ENCODE measurements around the gene ZNF521.

The ZNF521 gene

DNA sequence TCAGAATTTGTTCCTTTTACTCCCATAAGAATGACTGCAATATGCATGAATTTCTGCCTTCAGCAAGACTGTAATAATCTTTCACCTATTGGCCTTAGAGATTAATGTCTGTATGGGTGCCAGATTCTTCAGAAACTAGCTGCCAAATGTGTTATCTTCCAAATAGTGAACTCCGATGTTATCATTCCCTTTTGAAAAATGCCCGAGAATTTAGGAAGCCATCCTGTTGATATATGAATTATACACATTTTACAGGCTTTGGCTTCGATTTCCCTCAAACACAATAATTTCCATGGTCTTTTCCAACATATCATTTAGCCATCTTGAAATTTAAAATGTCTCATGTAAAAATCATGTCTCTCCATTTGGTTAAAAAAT lies 101.5 kb downstream of the ZNF521 start:
- no peak for DNase-seq (ENCODE audit: low read depth in 2 of 2)

DNA sequence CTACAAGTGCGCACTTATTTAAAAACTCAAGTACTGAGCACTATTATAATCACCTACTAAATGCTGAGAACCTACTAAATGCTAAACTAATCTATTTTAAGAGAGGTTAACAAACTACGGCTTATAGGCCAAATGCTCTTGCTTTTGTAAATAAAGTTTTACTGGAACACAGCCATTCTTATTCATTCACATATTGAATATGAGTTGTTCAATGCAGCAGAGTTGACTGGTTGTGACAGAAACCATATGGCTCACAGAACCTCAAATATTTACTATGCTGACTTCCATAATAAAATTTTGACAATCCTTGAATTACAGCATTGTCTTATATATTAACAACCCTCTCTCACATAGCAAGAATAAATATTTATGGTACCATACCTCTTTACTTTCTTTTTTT lies 103.2 kb downstream of the ZNF521 start:
- DNase-seq (ENCODE audit: low read depth in 2 of 2): no peak

DNA sequence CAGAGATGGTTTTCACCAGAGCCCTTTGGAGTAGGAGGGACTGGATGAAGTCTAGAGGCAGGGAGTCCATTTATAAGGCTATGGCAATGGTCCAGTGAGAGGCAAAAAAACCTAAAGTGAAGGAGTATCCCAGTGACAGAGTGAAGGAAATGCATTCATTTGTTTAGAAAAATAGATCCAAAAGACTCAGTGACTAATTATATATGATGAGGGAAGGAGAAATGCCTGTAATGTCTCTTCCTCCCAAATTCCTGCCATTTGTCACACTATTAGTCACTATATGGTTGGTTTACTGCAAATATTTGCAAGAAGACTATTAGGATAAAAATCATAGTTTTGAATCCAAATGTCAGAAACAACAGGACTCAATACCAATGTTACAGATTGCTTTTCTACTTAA lies 104.2 kb downstream of the ZNF521 start:
- DNase-seq (ENCODE audit: low read depth in 2 of 2): no peak

DNA sequence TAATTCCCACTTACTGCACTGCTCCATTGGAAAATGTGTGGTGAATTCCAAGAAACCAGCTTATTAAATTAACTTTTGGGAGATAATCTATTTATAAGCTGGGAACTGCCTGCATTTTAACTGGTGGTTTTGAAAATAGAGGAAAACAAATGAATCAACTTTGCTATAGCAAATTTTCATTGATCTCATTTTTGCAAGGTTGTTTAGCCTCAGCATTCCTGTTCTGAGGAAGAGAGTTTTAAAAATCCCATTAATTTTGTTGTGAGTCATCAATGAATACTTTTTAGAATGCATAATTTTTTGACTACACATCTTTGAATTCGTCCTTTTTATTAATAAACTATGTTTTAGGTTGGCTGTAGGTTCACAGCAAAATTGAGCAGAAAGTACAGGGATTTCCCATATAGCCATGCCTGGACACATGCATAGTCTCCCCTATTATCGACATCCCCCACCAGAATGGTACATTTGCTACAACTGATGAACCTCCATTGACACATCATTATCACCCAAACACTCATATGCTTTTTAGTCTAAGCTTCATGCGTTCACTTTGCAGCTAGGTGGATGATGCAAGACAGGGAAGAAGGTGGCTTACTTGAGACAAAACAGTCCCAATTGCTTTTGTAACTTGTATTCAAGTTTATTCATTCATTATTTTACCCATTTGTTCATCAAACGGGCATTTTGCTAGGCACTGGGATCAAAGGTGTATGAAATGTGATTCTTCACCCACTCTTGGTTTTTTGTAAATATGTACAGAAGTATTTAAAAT lies 106.9 kb downstream of the ZNF521 start:
- no peak for DNase-seq (ENCODE audit: low read depth in 2 of 2)

DNA sequence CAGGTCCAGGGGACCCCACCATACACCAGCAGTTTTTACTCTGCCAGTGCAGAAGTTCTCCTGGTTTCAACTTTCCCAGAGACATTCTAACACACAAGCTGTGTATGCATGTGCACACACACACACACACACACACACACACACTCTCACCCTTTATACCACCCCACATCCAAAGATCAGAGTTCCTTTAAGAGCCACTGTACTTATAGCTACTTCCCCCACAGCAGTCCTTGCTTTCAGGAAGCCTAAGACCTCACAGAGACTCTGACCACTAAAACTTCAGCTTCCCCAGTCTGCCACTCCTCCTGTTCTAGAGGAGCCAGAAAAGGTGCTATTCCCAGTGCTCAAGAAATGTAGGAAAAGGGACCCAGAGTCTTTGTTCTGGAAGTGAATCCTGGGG lies 107.8 kb downstream of the ZNF521 start:
- DNase-seq (ENCODE audit: low read depth in 2 of 2): no peak

DNA sequence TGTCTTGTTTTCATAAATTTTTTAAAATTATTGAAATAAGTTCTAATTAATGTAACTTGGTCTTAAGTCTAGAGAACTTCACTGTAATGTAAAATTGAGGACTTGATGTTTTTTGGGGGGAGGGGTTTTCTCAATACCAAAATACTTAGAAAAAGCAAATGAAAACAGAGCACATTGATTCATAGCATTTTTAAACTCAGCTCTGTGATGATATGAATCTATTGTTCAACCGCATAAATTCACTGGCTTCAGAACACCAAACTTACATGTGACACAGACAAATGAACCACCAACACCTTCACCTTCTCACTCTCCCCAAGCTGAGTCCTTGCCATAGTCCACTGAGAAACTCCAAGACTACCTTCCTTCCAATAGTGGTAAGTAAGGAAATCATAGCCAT lies 108.2 kb downstream of the ZNF521 start:
- DNase-seq (ENCODE audit: low read depth in 2 of 2): no peak

DNA sequence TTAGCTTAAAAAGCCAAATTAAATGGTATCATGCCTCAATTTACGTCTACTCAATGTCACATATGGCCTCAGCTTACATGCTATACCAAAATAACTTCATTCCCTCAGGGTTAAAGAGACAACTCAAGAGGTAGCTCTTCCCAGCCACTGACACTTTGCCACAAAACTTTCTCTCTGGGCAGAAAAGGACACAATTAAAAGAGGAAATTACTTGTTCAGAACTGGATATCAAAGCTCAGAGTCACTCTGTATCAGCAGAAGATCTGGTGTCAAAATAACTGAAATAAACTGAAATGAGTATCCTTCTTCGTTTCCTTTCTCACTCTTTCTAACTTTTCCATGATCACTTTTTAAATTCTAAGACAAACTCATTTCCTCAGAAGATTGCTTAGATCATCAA lies 108.7 kb downstream of the ZNF521 start:
- DNase-seq (ENCODE audit: low read depth in 2 of 2): no peak

DNA sequence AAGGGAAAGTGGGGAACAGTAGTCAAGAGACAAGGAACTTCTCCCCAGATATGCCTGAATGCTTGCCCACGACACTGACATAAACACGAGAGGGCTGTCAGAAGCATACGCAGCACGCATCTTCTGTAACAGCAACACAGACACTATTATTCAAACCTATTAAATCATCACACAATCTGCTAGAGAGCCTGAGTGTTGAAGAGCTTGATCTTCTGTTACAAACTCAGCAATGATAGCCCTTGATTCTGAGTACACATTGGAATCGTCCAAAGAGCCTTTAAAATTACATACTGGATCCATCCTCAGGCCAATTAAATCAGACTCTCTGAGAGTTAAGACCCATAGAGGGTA lies 111.6 kb downstream of the ZNF521 start:
- no peak for DNase-seq (ENCODE audit: low read depth in 2 of 2)

DNA sequence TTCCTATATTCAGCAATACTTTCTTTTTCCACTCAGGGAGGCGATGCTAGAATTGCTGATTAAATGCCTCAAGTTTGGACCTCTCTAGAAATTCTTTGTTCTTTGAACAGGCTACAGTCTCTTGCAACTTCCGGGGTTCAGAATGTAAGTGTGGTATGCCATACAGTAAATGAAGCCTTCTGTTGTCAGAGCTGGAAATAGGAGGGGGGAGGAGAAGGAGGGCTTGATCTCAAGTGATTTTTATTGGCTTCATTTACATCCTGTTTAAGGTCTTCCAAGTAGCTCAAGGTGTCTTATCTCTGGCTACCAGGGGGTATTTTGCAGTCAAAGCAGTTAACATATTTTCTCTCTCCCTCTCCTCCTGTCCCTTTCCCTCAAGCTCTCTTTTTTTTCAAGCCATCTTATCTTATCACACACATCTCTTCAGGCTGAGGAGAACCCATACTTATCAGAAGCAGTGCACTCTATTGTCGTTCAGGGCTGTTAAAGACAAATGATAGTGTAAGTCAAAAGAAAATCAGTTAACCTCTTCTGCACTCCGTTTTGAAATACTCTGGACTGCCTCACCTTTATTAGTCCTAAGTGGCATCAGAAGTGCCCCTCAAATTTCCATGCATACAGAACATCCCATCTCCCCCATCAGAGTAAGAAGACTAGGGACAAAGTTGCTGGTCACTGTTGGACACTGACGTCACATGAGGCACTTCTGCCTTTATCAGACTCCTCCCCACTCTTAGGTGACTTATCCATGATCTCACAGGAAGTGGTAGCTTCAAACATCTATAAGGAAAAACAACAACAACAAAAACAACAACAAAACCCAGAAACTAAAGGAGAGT lies 112.2 kb downstream of the ZNF521 start:
- DNase-seq (ENCODE audit: low read depth in 2 of 2): no peak

DNA sequence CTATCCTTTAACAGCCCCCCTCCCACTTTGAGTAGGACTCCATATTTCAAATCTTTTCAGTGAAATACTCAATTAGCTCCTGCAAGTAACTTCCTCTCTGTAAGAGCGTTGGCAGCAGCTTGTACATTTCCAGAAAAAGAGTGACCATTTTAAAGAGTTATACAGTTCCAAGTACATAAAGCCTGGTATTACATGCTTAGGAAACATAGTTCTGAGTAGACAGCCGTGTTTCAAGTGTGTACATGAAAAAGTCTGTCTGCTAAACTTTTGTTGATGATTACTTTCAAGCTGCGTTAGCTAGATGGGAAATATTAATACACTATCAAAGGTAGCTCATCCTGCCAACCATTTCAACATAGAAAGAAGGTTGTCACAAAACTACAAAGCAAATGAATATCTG lies 112.8 kb downstream of the ZNF521 start:
- DNase-seq (ENCODE audit: low read depth in 2 of 2): no peak

DNA sequence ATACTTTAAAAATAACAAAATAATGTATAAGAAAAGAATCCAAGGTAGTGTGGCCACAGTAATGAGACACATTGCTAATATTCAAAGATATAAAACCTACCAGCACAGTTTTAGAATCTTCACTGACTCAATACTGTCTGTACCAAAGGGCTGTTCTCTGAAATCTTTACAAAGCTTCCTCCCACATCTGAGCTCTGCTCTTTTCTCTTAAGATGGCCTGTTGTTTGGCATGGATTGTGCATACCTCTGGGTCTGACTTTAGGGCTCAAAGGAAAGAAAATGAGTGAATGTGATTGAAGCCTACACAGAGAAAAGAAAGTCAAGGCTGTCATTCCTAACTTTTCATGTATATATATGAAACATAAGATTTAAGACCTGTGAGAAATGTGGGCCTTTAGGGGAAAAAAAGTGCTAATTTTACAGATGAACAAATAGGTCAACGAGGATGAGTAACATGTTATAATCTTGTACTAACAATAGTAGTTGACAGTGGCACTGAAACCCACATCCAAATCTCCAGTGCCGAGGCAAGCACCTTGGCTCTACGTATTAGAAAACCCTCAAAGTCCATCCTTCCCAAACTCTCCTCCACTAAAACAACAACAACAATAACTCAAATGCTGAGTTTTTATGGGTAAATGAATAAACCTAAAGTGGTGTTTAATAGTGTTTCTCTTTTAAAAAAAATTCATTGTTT lies 114.2 kb downstream of the ZNF521 start:
- no peak for DNase-seq (ENCODE audit: low read depth in 2 of 2)

DNA sequence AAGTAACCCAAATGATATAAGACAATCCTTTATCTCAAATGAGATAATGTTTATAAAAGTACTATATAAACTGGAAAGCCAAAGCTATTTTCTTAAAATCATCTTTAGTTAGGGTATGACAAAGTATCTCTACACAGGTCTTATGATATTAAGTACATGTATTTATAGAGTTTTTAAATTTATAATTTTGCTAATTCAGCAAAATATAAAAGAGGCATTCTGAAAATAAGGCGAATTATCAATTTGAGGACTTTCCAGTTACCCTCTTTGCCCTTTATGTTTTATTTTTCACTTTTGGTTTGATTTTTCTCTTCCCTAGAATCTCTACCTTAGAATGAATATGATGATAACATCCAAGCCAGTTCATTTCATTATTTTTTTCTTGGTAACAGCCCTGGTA lies 115.2 kb downstream of the ZNF521 start:
- no peak for DNase-seq (ENCODE audit: low read depth in 2 of 2)

DNA sequence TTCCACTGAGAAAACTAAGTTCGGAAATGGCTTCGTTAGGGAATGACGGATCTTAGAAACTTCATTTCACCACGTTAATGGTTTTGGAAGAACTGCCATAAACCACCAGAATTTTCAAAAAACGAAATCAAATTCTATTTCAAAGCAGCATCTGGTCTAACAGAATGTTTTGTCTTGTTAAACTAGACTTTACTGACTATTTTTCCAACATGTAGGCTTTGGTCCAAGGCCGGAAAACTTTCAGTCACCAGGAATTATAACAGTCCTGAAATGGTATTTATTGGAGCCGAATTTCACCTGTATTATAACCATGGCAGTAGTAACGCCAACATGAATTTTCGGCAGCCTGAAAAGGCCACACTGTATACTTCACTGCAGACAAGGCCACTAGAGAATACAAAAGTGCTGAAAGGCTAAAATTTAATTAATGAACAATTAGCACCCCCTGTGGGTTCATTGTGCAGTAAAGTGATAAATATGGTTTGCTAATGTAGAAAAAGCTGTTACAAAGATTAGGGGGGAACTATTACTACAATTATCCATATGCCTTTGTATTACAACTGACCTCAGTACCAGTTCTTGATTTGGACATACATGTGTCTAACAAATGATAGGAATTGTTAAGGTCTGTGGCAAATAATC lies 116.4 kb downstream of the ZNF521 start:
- no peak for DNase-seq (ENCODE audit: low read depth in 2 of 2)

DNA sequence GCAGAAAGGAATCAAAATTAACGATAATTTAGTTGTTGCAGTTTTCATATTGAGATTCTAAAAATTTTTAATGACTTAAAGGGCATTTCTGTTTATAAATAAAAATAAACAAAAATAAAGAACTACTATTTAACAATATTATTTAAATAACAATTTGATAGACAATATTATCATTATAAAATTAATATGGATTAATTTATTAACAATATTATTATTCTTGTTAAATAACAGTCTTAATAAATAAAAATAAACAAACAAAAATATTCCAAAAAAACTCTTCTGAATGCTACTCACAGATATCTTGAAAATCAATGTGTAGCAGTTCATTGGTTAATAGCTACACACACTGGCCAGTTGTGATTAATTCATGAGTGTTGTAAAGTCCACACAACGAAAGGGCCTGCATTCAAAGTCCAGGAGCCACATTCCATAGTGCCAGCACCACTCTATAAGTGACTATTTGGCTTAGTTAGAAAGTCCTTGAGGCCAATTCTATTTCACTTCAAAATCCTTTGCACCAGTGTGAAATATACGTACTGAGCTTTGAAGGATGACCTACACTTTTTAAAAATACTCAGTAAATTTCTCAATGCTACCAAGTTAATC lies 117.1 kb downstream of the ZNF521 start:
- DNase-seq (ENCODE audit: low read depth in 2 of 2): no peak

DNA sequence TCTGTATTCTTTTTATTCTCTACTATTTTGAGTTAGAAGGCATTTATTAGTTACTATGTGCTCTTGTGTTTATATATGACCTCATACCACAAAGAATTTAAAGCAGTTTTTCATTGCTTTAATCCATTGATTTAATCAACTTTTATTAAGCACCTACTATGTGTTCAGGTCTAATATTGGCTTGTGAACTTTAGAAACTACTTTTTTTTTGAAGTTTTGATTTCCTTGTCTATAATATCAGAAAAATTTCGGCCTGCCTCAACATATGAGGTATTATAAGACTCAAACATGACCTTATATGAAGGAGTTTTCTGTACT lies 117.7 kb downstream of the ZNF521 start:
- DNase-seq (ENCODE audit: low read depth in 2 of 2): no peak

DNA sequence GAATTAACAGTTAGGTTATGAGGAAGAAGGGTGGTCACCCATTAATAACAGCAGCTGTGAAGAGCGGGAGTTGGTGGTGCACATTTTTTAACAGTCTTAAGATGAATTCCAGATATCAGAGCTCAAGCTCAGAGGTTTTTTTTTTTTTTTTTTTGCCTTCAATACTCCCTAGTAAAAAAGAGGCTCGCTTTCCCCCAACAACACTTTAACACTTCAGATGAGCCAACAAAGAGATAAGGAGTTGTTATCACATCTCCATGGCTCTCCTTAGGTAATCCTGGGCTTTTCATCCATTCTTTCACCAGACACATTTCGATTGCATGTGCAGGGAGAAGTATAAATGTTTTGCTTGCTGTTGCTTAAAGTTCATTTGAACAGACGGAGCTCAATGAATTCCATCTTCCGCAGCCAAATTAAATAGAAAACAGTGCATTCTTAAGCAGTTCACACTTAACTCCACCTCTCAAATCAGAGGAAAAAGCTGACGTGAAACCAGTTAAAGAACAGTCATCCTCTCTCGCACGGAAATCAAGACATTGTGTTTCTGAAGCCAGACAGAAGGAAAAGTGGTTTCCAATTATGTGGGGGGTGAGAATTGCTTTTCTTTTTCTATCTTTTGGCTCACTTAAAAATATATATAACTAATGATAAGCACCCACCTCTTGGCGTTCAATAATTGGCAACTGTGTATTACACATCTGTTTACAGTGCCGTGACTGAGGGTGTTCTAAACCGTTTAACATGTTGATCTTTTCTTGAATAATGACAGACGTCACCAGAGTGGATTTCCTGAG lies 118.2 kb downstream of the ZNF521 start:
- no peak for DNase-seq (ENCODE audit: low read depth in 2 of 2)

DNA sequence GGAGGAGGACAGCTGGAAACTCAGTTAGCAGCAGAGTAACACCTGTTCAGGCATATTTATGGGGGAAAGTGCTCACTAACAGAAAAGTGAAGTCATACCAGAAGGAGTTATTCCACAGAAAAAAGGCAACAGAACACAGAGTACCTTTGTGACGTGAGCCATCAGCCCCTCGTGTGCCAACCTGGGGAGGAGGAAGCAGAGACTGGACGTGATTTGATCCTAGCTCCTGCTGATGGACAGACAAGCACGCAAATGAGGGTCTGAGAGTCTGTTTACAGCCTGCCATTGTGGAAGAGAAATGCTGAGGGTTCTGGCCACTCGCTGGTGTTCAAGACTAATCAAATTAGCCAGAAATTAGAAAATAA lies 120.7 kb downstream of the ZNF521 start:
- DNase-seq (ENCODE audit: low read depth in 2 of 2): no peak

DNA sequence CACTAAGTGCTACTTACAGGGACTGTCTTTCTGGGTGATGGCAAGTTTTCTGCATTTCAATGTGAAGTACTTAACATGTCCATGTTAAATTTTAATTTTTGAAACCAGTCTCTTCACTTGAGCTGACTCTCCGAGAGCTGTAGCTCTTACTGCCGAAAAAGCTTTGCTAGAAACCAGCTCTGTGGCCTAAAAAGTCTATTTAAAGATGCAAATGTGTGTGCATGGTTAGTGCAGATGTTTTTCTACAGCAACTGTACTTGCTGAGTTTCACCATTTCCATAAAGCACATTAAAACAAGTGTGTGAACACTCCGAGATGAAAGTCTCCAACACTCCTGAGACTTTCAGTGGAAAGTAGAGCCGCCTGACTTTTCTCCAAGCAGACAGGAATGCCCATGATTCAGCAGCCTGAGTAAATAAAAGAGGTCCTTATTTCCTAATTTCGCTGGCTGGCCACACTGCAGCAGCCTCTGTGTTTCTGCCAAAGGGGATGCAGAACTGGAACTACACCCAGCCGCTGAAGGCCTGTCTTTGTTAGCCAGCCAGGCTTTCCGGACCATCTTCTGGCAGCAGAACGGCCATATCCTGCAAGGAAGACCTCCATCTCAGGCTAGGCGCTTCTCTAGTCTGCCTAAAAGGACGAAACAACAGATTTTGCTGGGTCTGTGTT lies 121.2 kb downstream of the ZNF521 start:
- no peak for DNase-seq (ENCODE audit: low read depth in 2 of 2)

DNA sequence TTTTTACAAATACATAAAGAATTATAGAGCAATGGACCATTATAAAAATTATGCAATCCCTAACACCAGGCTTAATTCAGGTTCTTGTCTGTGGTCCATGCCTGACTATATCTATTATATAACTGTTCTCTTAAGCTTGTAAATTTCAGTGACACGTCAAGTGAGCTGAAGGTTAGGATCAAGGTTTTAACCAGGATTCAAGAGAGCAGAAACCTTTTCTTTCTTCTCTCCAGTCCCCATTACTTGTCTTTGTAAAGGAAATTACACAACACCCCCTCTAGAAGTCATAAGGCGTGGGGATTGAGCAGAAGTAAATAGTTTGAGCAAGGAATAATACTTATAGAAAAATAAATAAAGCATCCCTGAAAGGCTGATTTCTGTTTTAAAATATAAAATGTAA lies 122.0 kb downstream of the ZNF521 start:
- no peak for DNase-seq (ENCODE audit: low read depth in 2 of 2)

DNA sequence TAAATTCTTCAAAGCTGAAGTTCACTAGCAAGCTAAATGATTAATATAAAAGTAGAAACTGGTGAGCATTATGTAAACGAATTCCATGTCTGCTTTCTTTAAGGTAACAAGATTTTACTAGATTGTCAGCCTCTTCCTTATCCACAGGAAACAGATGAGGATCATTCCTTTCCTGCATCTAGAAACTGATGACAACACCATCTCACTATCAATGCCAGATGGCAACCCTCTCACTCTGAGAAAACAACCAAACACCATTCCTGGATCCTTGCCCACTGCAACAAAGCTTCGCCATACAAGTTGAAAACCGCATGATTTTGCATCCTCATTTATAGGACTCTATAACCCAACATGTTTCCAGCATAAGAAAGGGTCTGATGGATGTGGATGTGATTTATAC lies 122.9 kb downstream of the ZNF521 start:
- no peak for DNase-seq (ENCODE audit: low read depth in 2 of 2)

DNA sequence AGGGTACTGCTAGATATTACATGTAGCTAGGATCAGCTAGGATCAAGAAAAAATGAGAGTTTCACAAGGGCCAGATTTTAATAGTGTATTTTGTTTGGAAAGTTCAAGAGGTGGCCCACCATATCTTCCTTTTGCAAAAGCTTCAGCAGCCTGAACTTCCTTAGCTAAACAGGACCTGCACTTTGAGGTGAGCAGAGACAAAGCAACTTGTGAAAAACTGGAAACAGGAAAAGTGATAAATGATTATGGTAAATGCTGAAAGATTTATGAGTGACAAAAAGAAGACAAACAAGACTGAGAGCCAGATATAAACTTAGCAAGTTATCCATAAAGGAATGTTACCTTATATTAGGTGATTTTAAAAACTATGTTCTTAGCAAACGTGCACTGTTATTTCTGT lies 123.6 kb downstream of the ZNF521 start:
- DNase-seq (ENCODE audit: low read depth in 2 of 2): no peak

Data from stimulated activated CD8-positive, alpha-beta memory T cell treated with anti-CD3 and anti-CD28 coated beads, Interleukin-7, amount 100 ng/mL, for 1 hour (primary cell).